ENCODE measurements around the gene UGT1A6.

- TF ChIP-seq CTCF (conservative IDR thresholded peaks at IDR 0.05 in 1 of 2, IDR thresholded peaks at IDR 0.05 in 1 of 2; ENCODE audit: low read depth in 1 of 2, low read length in 2 of 2) (no peak), EZH2 (IDR thresholded peaks at IDR 0.05; ENCODE audit: low read length, missing control alignments) (no peak)
Observed at GRCh38 chr2:233801357-233802131, 108.9 kb downstream of the UGT1A6 start.

Data from fibroblast of lung (primary cell).